ENCODE results near the gene ENOPH1. TPM values are rescaled to one million over a fixed set of nuclear protein-coding genes. Genes with fewer than 3 reads are reported as not detected.

Gene ENOPH1
- total and polyA plus RNA-seq, 2 of the 13 experiments (the other 11 are each of a cell fraction or from before 2014, with no cell fraction given) = 15.5 to 64.3 TPM

- TF ChIP-seq JUNB (CRISPR knock-in tag; IDR thresholded peaks at IDR 0.05; ENCODE audit: borderline replicate concordance) (no peak), CBFB (CRISPR knock-in tag; IDR thresholded peaks at IDR 0.05) (no peak), ZNF841 (CRISPR knock-in tag; IDR thresholded peaks at IDR 0.05; ENCODE audit: borderline replicate concordance) (no peak), ZBTB1 (CRISPR knock-in tag; IDR thresholded peaks at IDR 0.05; ENCODE audit: borderline replicate concordance) (no peak), MTF2 (CRISPR knock-in tag; IDR thresholded peaks at IDR 0.05; ENCODE audit: borderline replicate concordance) (no peak), ZNF703 (CRISPR knock-in tag; IDR thresholded peaks at IDR 0.05; ENCODE audit: borderline replicate concordance) (no peak), ZNF615 (CRISPR knock-in tag; IDR thresholded peaks at IDR 0.05; ENCODE audit: borderline replicate concordance) (no peak), NFRKB (IDR thresholded peaks at IDR 0.05) (no peak), ZUFSP (CRISPR knock-in tag; IDR thresholded peaks at IDR 0.05; ENCODE audit: borderline replicate concordance) (no peak), SATB2 (CRISPR knock-in tag; IDR thresholded peaks at IDR 0.05) (no peak), FOSL1 (CRISPR knock-in tag; IDR thresholded peaks at IDR 0.05; ENCODE audit: borderline replicate concordance) (no peak), DNMT1 (CRISPR knock-in tag; IDR thresholded peaks at IDR 0.05) (no peak), ZNF232 (CRISPR knock-in tag; IDR thresholded peaks at IDR 0.05; ENCODE audit: borderline replicate concordance) (no peak), CBX2 (IDR thresholded peaks at IDR 0.05; ENCODE audit: low read depth, low read length) (no peak), CBX2 (CRISPR knock-in tag; IDR thresholded peaks at IDR 0.05; ENCODE audit: low read depth) (no peak), PAF1 (CRISPR knock-in tag; IDR thresholded peaks at IDR 0.05) (no peak), ZBTB46 (CRISPR knock-in tag; IDR thresholded peaks at IDR 0.05; ENCODE audit: borderline replicate concordance) (no peak), GMEB1 (CRISPR knock-in tag; IDR thresholded peaks at IDR 0.05; ENCODE audit: borderline replicate concordance) (no peak), RARG (CRISPR knock-in tag; IDR thresholded peaks at IDR 0.05; ENCODE audit: low read depth) (no peak), ZNF430 (CRISPR knock-in tag; IDR thresholded peaks at IDR 0.05) (0 out of 2 replicates have a peak, but pooled peaks have one; percentile 23), PLRG1 (conservative IDR thresholded peaks at IDR 0.05) (no peak), GABPA (IDR thresholded peaks at IDR 0.05; ENCODE audit: low read depth, low read length) (no peak), GABPA (CRISPR knock-in tag; IDR thresholded peaks at IDR 0.05; ENCODE audit: low read depth) (no peak), DR1 (CRISPR knock-in tag; IDR thresholded peaks at IDR 0.05) (no peak), THAP9 (CRISPR knock-in tag; IDR thresholded peaks at IDR 0.05; ENCODE audit: borderline replicate concordance) (no peak)
Observed at GRCh38 chr4:82434949-82435348, 4.6 kb downstream of the ENOPH1 start (continued).
